ENCODE results near the gene SLC35B2. TPM values are rescaled to one million over a fixed set of nuclear protein-coding genes. Genes with fewer than 3 reads are reported as not detected.
A peak's percentile ranks its signal among the peaks of the same experiment; 100 is the strongest.

SLC35B2 gene
- total RNA-seq, 2 experiments from 2014 or later: 6.4 to 7.0 TPM

DNA sequence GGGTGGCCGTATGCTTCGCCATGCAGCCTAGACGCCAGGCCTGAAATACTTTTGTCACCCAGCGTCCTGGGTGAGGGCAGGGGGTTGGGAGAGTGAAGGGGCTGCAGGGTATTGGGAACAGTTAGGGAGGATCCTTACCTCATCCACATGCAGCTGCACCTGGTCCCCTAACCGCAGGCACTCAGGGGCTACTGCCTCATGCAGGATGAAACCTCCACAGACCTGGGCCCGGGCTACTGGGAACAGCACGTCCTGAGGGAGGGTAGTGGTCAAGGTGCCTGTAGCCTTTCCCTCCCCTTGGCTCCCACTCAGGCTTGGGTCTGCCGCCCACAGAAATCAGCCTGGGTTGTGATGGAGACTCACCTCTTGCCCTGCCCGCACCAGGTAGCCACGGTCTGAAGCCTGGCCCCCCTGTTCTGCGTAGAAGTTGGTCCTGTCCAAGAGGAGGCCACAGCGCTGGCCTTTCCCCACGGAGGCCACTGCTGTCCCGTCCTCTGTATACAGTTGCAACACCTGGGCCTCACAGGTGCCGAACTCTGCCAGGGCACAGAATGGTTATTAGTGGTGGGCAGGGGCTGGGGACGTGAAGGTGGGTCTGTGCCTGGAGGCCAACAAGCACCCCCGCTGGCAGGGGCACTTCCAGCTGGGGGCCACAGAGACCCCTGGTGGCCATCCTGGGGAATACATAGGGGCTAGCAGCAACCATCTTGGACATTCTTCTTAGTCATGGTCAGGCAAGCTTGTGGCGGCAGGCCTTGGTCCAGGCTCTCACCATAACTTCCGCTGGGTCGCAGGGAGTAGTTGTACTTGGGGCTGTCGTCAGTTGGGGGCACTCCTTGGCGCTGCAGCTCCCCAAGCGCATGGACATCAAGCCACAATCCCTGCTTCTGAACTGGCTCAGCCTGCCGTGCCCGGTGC is 47.2 kb upstream of the SLC35B2 start:
- intact Hi-C loops (cut with DNase I, micrococcal nuclease): loop anchor here (1.0 kb wide), 3 partner anchors 35 to 132 kb away; no protein-coding TSS in a partner anchor

DNA sequence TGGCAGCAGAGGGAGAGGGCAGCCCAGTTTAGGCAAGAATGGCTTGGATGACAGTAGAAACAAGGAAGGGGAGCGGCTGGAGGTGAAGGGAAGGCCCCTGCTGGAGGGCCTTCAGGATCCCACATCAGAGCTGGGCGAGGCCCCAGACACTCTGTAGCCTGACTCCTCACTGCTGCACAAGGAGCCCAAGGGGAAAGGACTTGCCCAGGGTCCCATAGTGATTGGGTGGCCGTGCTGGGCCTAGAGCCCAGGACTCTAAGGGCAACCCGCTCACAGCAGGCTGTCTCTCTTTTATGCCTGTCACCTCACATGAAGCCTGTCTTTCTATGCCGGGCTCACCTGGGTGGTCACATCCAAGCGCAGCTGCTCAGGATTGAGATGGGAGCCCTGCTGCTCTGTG is 46.5 kb upstream of the SLC35B2 start:
- no peak overlapping the region for H3K4me3 ChIP-seq (ENCODE audit: low read length)
- ATAC-seq (ENCODE audit: poor library complexity) (no peak), DNase-seq (no peak)
- H3K36me3 ChIP-seq (ENCODE audit: insufficient read depth, low read length): peaks cover 75% of the 10 kb centered on the region
- H3K4me1 ChIP-seq (ENCODE audit: insufficient read depth, low read length): no peaks in the 10 kb centered on the region
- ChIA-PET POLR2A (no interaction called here), CTCF (interaction anchor here (1.0 to 1.9 kb wide), 2 partner anchors 11 to 36 kb away, joined by 3 to 6 read pairs; no protein-coding TSS in a partner anchor)
- intact Hi-C loops (cut with DNase I, micrococcal nuclease): loop anchor here (1.0 kb wide), 3 partner anchors 35 to 132 kb away; no protein-coding TSS in a partner anchor
- H3K27ac ChIP-seq (ENCODE audit: low read depth in 1 of 2, low read length in 2 of 2): no peak overlapping the region
- H3K27me3 Mint-ChIP-seq: no peaks in the 10 kb centered on the region
- no peaks in the 10 kb centered on the region for H3K27me3 ChIP-seq (ENCODE audit: control insufficient read depth in 1 of 2, insufficient read depth in 2 of 2, low read length in 2 of 2)
- H3K4me3 Mint-ChIP-seq: no peak overlapping the region
- no peaks in the 10 kb centered on the region for H3K9me3 ChIP-seq (ENCODE audit: control insufficient read depth in 1 of 2, insufficient read depth in 1 of 2, low read length in 2 of 2)
- H3K36me3 Mint-ChIP-seq (ENCODE audit: low read depth): peaks cover 74% of the 10 kb centered on the region
- no peaks in the 10 kb centered on the region for H3K4me1 Mint-ChIP-seq (ENCODE audit: low read depth)
- H3K27ac Mint-ChIP-seq: no peak overlapping the region
- H3K9me3 Mint-ChIP-seq: no peaks in the 10 kb centered on the region
- TF ChIP-seq, protein P1, sequence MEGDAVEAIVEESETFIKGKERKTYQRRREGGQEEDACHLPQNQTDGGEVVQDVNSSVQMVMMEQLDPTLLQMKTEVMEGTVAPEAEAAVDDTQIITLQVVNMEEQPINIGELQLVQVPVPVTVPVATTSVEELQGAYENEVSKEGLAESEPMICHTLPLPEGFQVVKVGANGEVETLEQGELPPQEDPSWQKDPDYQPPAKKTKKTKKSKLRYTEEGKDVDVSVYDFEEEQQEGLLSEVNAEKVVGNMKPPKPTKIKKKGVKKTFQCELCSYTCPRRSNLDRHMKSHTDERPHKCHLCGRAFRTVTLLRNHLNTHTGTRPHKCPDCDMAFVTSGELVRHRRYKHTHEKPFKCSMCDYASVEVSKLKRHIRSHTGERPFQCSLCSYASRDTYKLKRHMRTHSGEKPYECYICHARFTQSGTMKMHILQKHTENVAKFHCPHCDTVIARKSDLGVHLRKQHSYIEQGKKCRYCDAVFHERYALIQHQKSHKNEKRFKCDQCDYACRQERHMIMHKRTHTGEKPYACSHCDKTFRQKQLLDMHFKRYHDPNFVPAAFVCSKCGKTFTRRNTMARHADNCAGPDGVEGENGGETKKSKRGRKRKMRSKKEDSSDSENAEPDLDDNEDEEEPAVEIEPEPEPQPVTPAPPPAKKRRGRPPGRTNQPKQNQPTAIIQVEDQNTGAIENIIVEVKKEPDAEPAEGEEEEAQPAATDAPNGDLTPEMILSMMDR (IDR thresholded peaks at IDR 0.05): no peak

More for the DNA sequence above, 47.2 kb upstream of the SLC35B2 start:
- H3K9me3 ChIP-seq (ENCODE audit: control insufficient read depth in 1 of 2, insufficient read depth in 1 of 2, low read length in 2 of 2): no peaks in the 10 kb centered on the region
- H3K4me3 ChIP-seq (ENCODE audit: low read length): no peak overlapping the region
- DNase-seq (peak; percentile 18 to 68 (median 36)), ATAC-seq (ENCODE audit: poor library complexity) (peak; percentile 80)
- peaks cover 82% of the 10 kb centered on the region for H3K36me3 ChIP-seq (ENCODE audit: insufficient read depth, low read length)
- Mint-ChIP-seq H3K4me1 (ENCODE audit: low read depth) (peaks cover under 1% of the 10 kb centered on the region), H3K27ac (no peak overlapping the region), H3K36me3 (ENCODE audit: low read depth) (peaks cover 81% of the 10 kb centered on the region), H3K27me3 (no peaks in the 10 kb centered on the region), H3K9me3 (no peaks in the 10 kb centered on the region), H3K4me3 (no peak overlapping the region)
- TF ChIP-seq, protein P1 (IDR thresholded peaks at IDR 0.05): peak; percentile 80
- no peaks in the 10 kb centered on the region for H3K27me3 ChIP-seq (ENCODE audit: control insufficient read depth in 1 of 2, insufficient read depth in 2 of 2, low read length in 2 of 2)
- POLR2A ChIA-PET: interaction anchor here (1.6 kb wide), 1 partner anchor 57 kb away, joined by 4 read pairs; the partner anchor contains the start of gene HSP90AB1
- no peak overlapping the region for H3K27ac ChIP-seq (ENCODE audit: low read depth in 1 of 2, low read length in 2 of 2)
- CTCF ChIA-PET: interaction anchor here (0.5 to 2.9 kb wide), 12 partner anchors 8 to 106 kb away, joined by 3 to 24 read pairs (median 4); partner anchors contain the start of genes AARS2 and TMEM151B
- H3K4me1 ChIP-seq (ENCODE audit: insufficient read depth, low read length): no peaks in the 10 kb centered on the region

DNA sequence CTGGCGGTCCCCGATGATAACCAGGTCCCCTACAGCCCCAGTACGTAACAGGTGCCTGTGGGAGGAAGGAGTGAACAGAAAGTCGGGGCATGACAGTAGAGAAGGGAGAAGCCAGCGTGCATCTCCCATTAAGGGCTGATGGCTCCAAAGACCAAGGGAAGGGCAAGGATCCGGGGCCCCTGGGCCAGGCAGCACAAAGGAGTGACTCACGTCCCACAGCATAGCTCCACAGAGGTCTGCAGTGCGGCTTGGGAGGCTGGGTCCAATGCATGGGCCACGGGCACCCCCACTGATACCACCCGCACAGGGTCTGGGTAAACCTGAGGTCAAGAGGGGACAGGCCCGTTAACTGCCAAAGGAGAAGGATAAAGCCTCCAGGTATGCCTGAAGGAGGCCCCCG is 45.5 kb upstream of the SLC35B2 start:
- peaks cover 70% of the 10 kb centered on the region for H3K36me3 ChIP-seq (ENCODE audit: insufficient read depth, low read length)
- DNase-seq (no peak), ATAC-seq (ENCODE audit: poor library complexity) (no peak)
- TF ChIP-seq, protein P1 (IDR thresholded peaks at IDR 0.05): no peak
- Mint-ChIP-seq H3K4me3 (no peak overlapping the region), H3K4me1 (ENCODE audit: low read depth) (peaks cover 2% of the 10 kb centered on the region), H3K36me3 (ENCODE audit: low read depth) (peaks cover 68% of the 10 kb centered on the region), H3K27ac (no peak overlapping the region), H3K27me3 (no peaks in the 10 kb centered on the region), H3K9me3 (no peaks in the 10 kb centered on the region)
- peaks cover 5% of the 10 kb centered on the region for H3K4me1 ChIP-seq (ENCODE audit: insufficient read depth, low read length)
- H3K27ac ChIP-seq (ENCODE audit: low read depth in 1 of 2, low read length in 2 of 2): no peak overlapping the region
- intact Hi-C loops (cut with DNase I, micrococcal nuclease): no loop called here
- H3K4me3 ChIP-seq (ENCODE audit: low read length): no peak overlapping the region
- H3K9me3 ChIP-seq (ENCODE audit: control insufficient read depth in 1 of 2, insufficient read depth in 1 of 2, low read length in 2 of 2): no peaks in the 10 kb centered on the region
- ChIA-PET POLR2A (no interaction called here), CTCF (interaction anchor here (1.0 to 1.7 kb wide), 2 partner anchors 10 to 35 kb away, joined by 3 to 4 read pairs; partner anchors contain the start of gene AARS2)
- H3K27me3 ChIP-seq (ENCODE audit: control insufficient read depth in 1 of 2, insufficient read depth in 2 of 2, low read length in 2 of 2): peaks cover 3% of the 10 kb centered on the region in 2 experiments
